Measurements from ENCODE around the gene RASAL2. TPM values are rescaled to one million over a fixed set of nuclear protein-coding genes. Genes with fewer than 3 reads are reported as not detected.

RASAL2 gene
- total and polyA plus RNA-seq, 9 of the 15 experiments (the other 6 are each of a cell fraction or from before 2014, with no cell fraction given) = 0.13 to 1.0 (median 0.62) TPM

DNA sequence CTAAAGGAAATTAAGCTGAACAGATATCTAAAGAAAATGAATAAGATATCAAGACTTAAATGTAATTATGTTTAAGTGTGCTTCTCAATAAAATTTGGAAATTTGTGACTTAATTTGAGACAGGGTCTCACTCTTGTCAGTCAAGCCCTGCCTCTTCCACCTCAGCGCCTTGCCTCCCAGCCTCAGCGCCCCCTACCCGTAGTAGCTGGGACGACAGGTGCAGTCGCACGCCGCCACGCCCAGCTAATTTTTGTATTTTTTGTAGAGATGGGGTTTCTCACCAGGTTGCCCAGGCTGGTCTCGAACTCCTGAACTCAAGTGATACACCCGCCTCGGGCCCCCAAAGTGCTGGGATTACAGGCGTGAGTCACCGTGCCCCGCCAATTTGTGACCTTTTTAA, 285.9 kb downstream of the RASAL2 start (continued):
- TF ChIP-seq, protein P1, sequence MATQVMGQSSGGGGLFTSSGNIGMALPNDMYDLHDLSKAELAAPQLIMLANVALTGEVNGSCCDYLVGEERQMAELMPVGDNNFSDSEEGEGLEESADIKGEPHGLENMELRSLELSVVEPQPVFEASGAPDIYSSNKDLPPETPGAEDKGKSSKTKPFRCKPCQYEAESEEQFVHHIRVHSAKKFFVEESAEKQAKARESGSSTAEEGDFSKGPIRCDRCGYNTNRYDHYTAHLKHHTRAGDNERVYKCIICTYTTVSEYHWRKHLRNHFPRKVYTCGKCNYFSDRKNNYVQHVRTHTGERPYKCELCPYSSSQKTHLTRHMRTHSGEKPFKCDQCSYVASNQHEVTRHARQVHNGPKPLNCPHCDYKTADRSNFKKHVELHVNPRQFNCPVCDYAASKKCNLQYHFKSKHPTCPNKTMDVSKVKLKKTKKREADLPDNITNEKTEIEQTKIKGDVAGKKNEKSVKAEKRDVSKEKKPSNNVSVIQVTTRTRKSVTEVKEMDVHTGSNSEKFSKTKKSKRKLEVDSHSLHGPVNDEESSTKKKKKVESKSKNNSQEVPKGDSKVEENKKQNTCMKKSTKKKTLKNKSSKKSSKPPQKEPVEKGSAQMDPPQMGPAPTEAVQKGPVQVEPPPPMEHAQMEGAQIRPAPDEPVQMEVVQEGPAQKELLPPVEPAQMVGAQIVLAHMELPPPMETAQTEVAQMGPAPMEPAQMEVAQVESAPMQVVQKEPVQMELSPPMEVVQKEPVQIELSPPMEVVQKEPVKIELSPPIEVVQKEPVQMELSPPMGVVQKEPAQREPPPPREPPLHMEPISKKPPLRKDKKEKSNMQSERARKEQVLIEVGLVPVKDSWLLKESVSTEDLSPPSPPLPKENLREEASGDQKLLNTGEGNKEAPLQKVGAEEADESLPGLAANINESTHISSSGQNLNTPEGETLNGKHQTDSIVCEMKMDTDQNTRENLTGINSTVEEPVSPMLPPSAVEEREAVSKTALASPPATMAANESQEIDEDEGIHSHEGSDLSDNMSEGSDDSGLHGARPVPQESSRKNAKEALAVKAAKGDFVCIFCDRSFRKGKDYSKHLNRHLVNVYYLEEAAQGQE (IDR thresholded peaks at IDR 0.05; ENCODE audit: borderline replicate concordance) = 0 out of 2 replicates have a peak, but pooled peaks have one; percentile 4
- TF ChIP-seq, protein P1 (CRISPR knock-in tag; IDR thresholded peaks at IDR 0.05; ENCODE audit: low read depth) = no peak
- TF ChIP-seq SMAD4 (CRISPR knock-in tag; conservative IDR thresholded peaks at IDR 0.05) (no peak), KLF16 (IDR thresholded peaks at IDR 0.05) (0 out of 2 replicates have a peak, but pooled peaks have one; percentile 19), SMARCC2 (IDR thresholded peaks at IDR 0.05; ENCODE audit: low read depth) (no peak)
- TF ChIP-seq, protein P2, sequence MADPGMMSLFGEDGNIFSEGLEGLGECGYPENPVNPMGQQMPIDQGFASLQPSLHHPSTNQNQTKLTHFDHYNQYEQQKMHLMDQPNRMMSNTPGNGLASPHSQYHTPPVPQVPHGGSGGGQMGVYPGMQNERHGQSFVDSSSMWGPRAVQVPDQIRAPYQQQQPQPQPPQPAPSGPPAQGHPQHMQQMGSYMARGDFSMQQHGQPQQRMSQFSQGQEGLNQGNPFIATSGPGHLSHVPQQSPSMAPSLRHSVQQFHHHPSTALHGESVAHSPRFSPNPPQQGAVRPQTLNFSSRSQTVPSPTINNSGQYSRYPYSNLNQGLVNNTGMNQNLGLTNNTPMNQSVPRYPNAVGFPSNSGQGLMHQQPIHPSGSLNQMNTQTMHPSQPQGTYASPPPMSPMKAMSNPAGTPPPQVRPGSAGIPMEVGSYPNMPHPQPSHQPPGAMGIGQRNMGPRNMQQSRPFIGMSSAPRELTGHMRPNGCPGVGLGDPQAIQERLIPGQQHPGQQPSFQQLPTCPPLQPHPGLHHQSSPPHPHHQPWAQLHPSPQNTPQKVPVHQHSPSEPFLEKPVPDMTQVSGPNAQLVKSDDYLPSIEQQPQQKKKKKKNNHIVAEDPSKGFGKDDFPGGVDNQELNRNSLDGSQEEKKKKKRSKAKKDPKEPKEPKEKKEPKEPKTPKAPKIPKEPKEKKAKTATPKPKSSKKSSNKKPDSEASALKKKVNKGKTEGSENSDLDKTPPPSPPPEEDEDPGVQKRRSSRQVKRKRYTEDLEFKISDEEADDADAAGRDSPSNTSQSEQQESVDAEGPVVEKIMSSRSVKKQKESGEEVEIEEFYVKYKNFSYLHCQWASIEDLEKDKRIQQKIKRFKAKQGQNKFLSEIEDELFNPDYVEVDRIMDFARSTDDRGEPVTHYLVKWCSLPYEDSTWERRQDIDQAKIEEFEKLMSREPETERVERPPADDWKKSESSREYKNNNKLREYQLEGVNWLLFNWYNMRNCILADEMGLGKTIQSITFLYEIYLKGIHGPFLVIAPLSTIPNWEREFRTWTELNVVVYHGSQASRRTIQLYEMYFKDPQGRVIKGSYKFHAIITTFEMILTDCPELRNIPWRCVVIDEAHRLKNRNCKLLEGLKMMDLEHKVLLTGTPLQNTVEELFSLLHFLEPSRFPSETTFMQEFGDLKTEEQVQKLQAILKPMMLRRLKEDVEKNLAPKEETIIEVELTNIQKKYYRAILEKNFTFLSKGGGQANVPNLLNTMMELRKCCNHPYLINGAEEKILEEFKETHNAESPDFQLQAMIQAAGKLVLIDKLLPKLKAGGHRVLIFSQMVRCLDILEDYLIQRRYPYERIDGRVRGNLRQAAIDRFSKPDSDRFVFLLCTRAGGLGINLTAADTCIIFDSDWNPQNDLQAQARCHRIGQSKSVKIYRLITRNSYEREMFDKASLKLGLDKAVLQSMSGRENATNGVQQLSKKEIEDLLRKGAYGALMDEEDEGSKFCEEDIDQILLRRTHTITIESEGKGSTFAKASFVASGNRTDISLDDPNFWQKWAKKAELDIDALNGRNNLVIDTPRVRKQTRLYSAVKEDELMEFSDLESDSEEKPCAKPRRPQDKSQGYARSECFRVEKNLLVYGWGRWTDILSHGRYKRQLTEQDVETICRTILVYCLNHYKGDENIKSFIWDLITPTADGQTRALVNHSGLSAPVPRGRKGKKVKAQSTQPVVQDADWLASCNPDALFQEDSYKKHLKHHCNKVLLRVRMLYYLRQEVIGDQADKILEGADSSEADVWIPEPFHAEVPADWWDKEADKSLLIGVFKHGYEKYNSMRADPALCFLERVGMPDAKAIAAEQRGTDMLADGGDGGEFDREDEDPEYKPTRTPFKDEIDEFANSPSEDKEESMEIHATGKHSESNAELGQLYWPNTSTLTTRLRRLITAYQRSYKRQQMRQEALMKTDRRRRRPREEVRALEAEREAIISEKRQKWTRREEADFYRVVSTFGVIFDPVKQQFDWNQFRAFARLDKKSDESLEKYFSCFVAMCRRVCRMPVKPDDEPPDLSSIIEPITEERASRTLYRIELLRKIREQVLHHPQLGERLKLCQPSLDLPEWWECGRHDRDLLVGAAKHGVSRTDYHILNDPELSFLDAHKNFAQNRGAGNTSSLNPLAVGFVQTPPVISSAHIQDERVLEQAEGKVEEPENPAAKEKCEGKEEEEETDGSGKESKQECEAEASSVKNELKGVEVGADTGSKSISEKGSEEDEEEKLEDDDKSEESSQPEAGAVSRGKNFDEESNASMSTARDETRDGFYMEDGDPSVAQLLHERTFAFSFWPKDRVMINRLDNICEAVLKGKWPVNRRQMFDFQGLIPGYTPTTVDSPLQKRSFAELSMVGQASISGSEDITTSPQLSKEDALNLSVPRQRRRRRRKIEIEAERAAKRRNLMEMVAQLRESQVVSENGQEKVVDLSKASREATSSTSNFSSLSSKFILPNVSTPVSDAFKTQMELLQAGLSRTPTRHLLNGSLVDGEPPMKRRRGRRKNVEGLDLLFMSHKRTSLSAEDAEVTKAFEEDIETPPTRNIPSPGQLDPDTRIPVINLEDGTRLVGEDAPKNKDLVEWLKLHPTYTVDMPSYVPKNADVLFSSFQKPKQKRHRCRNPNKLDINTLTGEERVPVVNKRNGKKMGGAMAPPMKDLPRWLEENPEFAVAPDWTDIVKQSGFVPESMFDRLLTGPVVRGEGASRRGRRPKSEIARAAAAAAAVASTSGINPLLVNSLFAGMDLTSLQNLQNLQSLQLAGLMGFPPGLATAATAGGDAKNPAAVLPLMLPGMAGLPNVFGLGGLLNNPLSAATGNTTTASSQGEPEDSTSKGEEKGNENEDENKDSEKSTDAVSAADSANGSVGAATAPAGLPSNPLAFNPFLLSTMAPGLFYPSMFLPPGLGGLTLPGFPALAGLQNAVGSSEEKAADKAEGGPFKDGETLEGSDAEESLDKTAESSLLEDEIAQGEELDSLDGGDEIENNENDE (IDR thresholded peaks at IDR 0.05; ENCODE audit: low read depth, low read length) = no peak
- TF ChIP-seq, protein P3, sequence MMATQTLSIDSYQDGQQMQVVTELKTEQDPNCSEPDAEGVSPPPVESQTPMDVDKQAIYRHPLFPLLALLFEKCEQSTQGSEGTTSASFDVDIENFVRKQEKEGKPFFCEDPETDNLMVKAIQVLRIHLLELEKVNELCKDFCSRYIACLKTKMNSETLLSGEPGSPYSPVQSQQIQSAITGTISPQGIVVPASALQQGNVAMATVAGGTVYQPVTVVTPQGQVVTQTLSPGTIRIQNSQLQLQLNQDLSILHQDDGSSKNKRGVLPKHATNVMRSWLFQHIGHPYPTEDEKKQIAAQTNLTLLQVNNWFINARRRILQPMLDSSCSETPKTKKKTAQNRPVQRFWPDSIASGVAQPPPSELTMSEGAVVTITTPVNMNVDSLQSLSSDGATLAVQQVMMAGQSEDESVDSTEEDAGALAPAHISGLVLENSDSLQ (IDR thresholded peaks at IDR 0.05) = peak; percentile 37; the same call in 1 of the 2 replicates

All from K562 (cell line).